ENCODE measurements around the gene FOXA2.

- no peak for TF ChIP-seq POLR2A (IDR thresholded peaks at IDR 0.05)
- no peak for TF ChIP-seq CTCF (IDR thresholded peaks at IDR 0.05)
Observed at GRCh38 chr20:22579119-22579427, 5.3 kb downstream of the FOXA2 start.
